ENCODE data around the gene OVAAL.

Gene OVAAL

GRCh38 chr1:180585994-180586359 lies 27.2 kb downstream of the OVAAL start:
- Histone ChIP-seq H3K4me2 (ENCODE audit: low read depth, low read length) (no peak overlapping the region), H3K36me3 (replicated peaks; ENCODE audit: insufficient read depth, low read length) (no peaks in the 10 kb centered on the region), H3F3A (ENCODE audit: insufficient read depth, low read length) (no peaks in the 10 kb centered on the region), H3K9ac (ENCODE audit: low read length) (no peak overlapping the region), H3K4me3 (ENCODE audit: low read length) (no peak overlapping the region), H3K27me3 (replicated peaks; ENCODE audit: insufficient read depth, low read length) (no peaks in the 10 kb centered on the region), H3K9me3 (replicated peaks; ENCODE audit: insufficient read depth, low read length) (no peaks in the 10 kb centered on the region), H4K20me1 (ENCODE audit: insufficient read depth, low read length) (no peaks in the 10 kb centered on the region), H3K79me2 (ENCODE audit: low read length) (no peaks in the 10 kb centered on the region), H3K9me2 (replicated peaks; ENCODE audit: insufficient read depth, low read length) (no peaks in the 10 kb centered on the region), H3K4me1 (ENCODE audit: low read length) (no peaks in the 10 kb centered on the region), H2AFZ (ENCODE audit: low read length) (no peak overlapping the region), H3K27ac (ENCODE audit: low read length) (no peak overlapping the region)
- DNase-seq = no peak
- TF ChIP-seq, protein P1, sequence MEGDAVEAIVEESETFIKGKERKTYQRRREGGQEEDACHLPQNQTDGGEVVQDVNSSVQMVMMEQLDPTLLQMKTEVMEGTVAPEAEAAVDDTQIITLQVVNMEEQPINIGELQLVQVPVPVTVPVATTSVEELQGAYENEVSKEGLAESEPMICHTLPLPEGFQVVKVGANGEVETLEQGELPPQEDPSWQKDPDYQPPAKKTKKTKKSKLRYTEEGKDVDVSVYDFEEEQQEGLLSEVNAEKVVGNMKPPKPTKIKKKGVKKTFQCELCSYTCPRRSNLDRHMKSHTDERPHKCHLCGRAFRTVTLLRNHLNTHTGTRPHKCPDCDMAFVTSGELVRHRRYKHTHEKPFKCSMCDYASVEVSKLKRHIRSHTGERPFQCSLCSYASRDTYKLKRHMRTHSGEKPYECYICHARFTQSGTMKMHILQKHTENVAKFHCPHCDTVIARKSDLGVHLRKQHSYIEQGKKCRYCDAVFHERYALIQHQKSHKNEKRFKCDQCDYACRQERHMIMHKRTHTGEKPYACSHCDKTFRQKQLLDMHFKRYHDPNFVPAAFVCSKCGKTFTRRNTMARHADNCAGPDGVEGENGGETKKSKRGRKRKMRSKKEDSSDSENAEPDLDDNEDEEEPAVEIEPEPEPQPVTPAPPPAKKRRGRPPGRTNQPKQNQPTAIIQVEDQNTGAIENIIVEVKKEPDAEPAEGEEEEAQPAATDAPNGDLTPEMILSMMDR (IDR thresholded peaks at IDR 0.05; ENCODE audit: low read length) = no peak
- no peak for TF ChIP-seq EZH2phosphoT487 (IDR thresholded peaks at IDR 0.05; ENCODE audit: low read length)
- TF ChIP-seq EZH2 (optimal IDR thresholded peaks at IDR 0.05; ENCODE audit: low read depth, low read length) = no peak

- Histone ChIP-seq H3K9me3 (replicated peaks; ENCODE audit: insufficient read depth, low read length) (no peaks in the 10 kb centered on the region), H3K4me1 (ENCODE audit: low read length) (no peaks in the 10 kb centered on the region), H3F3A (ENCODE audit: insufficient read depth, low read length) (no peaks in the 10 kb centered on the region), H3K27me3 (replicated peaks; ENCODE audit: insufficient read depth, low read length) (no peaks in the 10 kb centered on the region), H2AFZ (ENCODE audit: low read length) (no peak overlapping the region), H3K79me2 (ENCODE audit: low read length) (no peaks in the 10 kb centered on the region), H4K20me1 (ENCODE audit: insufficient read depth, low read length) (no peaks in the 10 kb centered on the region), H3K36me3 (replicated peaks; ENCODE audit: insufficient read depth, low read length) (no peaks in the 10 kb centered on the region), H3K9me2 (replicated peaks; ENCODE audit: insufficient read depth, low read length) (no peaks in the 10 kb centered on the region), H3K9ac (ENCODE audit: low read length) (no peak overlapping the region), H3K27ac (ENCODE audit: low read length) (no peak overlapping the region), H3K4me2 (ENCODE audit: low read depth, low read length) (no peak overlapping the region), H3K4me3 (ENCODE audit: low read length) (no peak overlapping the region)
- no peak for DNase-seq
- TF ChIP-seq EZH2phosphoT487 (IDR thresholded peaks at IDR 0.05; ENCODE audit: low read length) (no peak), EZH2 (optimal IDR thresholded peaks at IDR 0.05; ENCODE audit: low read depth, low read length) (no peak)
Measured at GRCh38 chr1:180586671-180587155, 27.9 kb downstream of the OVAAL start.

- H3K27me3 ChIP-seq (replicated peaks; ENCODE audit: insufficient read depth, low read length) = no peaks in the 10 kb centered on the region
- DNase-seq = no peak
- no peaks in the 10 kb centered on the region for H3K4me1 ChIP-seq (ENCODE audit: low read length)
- H3K36me3 ChIP-seq (replicated peaks; ENCODE audit: insufficient read depth, low read length) = no peaks in the 10 kb centered on the region
- no peak overlapping the region for H3K4me2 ChIP-seq (ENCODE audit: low read depth, low read length)
- no peaks in the 10 kb centered on the region for H3K9me2 ChIP-seq (replicated peaks; ENCODE audit: insufficient read depth, low read length)
- no peaks in the 10 kb centered on the region for H3K79me2 ChIP-seq (ENCODE audit: low read length)
- H2AFZ ChIP-seq (ENCODE audit: low read length) = no peak overlapping the region
- H3F3A ChIP-seq (ENCODE audit: insufficient read depth, low read length) = no peaks in the 10 kb centered on the region
- H3K9ac ChIP-seq (ENCODE audit: low read length) = no peak overlapping the region
- H3K9me3 ChIP-seq (replicated peaks; ENCODE audit: insufficient read depth, low read length) = no peaks in the 10 kb centered on the region
- no peaks in the 10 kb centered on the region for H4K20me1 ChIP-seq (ENCODE audit: insufficient read depth, low read length)
- TF ChIP-seq, protein P1 (IDR thresholded peaks at IDR 0.05; ENCODE audit: low read length) = no peak
- TF ChIP-seq EZH2 (optimal IDR thresholded peaks at IDR 0.05; ENCODE audit: low read depth, low read length) (no peak), EZH2phosphoT487 (IDR thresholded peaks at IDR 0.05; ENCODE audit: low read length) (no peak)
- no peak overlapping the region for H3K4me3 ChIP-seq (ENCODE audit: low read length)
- no peak overlapping the region for H3K27ac ChIP-seq (ENCODE audit: low read length)
Measured at GRCh38 chr1:180588121-180588520, 29.4 kb downstream of the OVAAL start.

DNA sequence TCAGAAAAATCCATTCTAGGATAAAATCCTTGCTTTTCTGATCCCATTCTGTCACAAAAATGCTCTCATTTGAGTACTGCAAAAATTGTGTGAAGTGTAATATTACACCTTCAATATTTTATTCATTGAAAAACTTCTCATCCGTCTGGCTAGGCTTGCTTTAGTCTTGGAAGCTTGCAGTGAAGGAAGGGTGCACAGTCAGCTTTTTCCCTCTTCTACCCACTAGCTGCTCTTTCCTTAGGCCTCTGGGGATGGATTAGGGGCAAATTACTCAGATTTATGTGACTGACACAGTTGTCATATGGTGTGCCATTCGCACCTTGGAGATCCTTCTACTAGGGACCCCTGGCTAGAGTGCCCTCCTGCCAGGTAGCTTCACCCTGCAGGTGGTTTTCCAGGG lies 32.1 kb downstream of the OVAAL start:
- Histone ChIP-seq H2AFZ (ENCODE audit: low read length) (no peak overlapping the region), H3K9me2 (replicated peaks; ENCODE audit: insufficient read depth, low read length) (no peaks in the 10 kb centered on the region), H4K20me1 (ENCODE audit: insufficient read depth, low read length) (no peaks in the 10 kb centered on the region), H3K4me2 (ENCODE audit: low read depth, low read length) (no peak overlapping the region), H3K27ac (ENCODE audit: low read length) (no peak overlapping the region), H3K9me3 (replicated peaks; ENCODE audit: insufficient read depth, low read length) (no peaks in the 10 kb centered on the region), H3K9ac (ENCODE audit: low read length) (no peak overlapping the region), H3K79me2 (ENCODE audit: low read length) (no peaks in the 10 kb centered on the region), H3K36me3 (replicated peaks; ENCODE audit: insufficient read depth, low read length) (no peaks in the 10 kb centered on the region), H3K4me1 (ENCODE audit: low read length) (no peaks in the 10 kb centered on the region), H3K27me3 (replicated peaks; ENCODE audit: insufficient read depth, low read length) (no peaks in the 10 kb centered on the region), H3F3A (ENCODE audit: insufficient read depth, low read length) (no peaks in the 10 kb centered on the region), H3K4me3 (ENCODE audit: low read length) (no peak overlapping the region)
- no peak for DNase-seq
- TF ChIP-seq EZH2 (optimal IDR thresholded peaks at IDR 0.05; ENCODE audit: low read depth, low read length) (no peak), EZH2phosphoT487 (IDR thresholded peaks at IDR 0.05; ENCODE audit: low read length) (no peak)
- TF ChIP-seq, protein P1 (IDR thresholded peaks at IDR 0.05; ENCODE audit: low read length) = no peak
